ENCODE data around the gene ZFP36L1.
"Not testable (repeated sequence)": the region's sequence is repeated elsewhere in the genome, so short reads cannot be mapped to it uniquely, and the experiment has no call there.

Gene ZFP36L1

DNA sequence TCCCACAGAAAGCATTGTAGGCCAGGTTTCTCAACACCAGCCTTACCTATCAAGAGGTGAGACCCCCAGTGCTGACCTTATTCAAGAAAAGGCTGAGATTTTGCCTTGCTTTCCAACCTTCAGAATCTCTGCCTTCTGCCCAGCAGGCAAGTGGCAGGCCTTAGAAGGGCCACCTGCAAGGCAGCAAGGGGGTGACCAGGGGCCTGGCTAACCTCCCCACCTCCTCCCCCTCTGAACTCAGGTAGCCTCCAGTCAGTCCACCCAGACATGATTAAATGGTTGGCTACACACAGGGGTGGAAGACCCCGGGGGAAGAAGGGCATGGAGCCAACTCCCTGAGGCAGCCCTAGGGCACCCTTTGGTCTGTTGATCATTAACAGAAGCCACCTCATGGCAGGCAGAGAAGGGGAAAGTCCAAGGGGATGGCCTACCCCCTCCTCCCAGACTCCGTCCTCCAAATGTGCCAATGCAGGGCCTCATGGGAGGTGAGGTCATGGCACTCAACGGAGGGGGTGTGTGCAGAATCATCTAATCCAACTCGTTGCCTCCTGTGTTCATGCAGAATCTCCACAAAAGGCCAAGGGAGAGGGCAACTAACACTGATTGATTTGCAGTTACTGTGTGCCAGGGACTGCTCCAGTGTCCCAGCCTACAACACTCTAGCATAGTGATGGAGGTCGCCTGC lies 8.5 kb downstream of the ZFP36L1 start:
- DNase-seq = no peak

DNA sequence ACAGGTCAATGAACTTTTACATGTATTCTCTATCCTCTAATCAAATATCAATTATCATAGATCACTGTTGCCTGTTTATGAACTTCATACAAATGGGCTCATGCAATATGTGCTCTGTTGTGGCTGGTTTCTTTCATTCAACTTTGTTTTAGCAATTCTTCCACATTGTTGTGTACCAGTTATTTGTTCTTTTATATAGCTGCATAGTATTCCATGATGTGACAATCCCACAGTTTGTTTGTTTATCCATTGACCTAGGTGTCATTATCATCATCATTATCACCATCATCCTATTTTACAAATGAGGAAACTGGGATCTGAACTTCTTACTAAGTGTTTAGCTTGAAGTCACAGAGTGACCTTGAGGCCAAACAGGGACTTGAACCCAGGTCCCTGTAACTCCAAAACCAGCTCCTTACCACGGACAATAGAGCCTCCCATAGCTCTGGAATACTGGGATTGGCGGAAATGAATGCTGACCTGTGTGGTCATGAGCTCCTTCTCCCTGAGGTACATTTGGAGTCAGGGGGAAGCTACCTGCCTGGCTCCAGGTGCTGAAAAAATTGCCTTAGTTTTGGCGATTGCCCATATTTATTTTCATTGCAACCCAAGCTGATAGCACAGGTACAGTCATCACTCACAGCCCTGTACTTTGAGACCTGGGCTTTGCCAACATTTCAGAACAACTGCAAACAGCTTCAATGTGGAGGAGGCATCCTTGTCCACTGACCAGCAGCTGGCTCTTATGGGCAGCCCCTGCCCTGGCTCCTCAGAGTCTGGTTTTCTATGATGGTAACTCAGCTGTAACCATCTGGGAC lies 9.2 kb downstream of the ZFP36L1 start:
- DNase-seq = no peak

DNA sequence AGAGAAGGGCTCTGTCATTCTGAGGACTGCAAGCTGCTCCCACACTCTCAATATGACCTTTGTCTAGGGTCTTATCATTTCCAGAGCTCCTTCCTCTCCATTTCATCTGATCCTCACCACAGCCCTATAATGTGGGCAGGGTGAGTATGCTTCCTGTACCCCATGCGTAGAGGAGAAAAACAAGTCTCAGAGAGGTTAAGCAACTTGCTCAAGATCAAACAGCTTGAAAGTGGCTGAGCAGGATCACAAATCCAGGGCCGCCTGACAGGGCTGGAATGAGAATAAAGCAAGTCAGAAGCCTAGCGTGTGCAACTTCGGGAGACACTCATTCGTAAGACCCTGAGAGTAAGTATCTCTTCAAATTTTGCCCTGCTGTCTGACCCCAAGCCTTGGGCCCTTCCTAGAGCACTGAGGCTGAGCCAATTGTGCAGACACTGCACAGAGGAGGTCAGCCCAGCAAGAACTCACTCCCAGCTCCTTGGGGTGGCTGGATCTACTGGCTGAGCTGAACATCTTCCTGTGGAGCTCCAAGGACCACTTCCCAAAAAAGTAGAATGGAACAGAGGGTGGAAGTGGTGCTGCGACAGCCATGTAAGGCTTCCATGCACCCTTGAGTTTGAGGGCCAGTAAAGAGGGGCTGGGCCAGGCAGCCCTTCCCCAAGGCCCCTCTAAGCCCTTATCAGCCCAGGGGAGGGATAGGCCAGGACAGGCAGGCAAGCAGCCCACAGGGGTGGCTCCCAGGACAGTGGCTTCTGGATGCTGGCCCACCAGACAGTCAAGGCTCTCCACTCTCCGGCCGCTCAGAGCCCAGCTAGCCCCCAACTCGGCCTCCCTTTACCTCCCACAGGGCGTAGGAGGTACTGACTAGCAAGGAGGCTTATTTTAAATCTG lies 10.5 kb downstream of the ZFP36L1 start:
- DNase-seq = no peak

DNA sequence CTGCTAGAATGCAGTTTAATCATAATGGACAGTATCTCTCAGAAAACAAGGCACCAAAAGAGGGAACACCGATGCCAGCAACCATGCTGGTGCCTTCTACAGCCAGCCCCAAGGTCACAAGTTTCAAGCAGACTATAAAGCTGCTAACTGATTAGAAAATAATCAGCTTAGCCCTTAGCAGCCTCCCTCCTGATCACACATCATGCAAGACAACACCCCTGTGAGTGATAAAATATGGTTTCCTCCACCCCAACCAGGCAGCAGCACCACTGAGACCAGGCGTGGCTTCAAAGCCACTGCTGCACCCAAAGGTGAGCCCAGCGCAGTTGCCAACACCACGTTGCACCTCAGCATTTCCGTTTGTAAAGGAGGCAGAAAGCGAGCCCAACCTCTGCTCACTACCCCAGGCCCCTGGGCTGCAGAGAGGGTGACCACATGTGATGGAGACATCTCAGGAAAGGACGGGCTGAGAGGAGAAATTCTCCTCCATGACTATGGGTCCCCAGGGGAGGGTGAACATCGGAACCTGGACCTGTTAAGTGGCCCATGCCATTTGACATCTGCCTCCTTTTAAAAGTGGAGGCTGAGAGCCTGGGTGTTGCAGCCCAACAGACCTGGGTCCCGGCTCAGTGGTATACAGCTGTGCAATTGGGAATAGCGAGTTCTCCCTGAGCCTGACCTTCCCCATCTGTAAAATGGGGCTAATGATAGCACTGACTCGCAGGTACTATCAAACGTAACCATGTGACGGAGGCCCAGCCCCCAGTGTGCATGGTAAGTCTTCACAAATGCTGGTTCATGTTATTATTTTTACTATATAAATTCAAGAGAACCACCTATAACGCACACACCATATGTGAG lies 11.5 kb downstream of the ZFP36L1 start:
- no peak for DNase-seq

DNA sequence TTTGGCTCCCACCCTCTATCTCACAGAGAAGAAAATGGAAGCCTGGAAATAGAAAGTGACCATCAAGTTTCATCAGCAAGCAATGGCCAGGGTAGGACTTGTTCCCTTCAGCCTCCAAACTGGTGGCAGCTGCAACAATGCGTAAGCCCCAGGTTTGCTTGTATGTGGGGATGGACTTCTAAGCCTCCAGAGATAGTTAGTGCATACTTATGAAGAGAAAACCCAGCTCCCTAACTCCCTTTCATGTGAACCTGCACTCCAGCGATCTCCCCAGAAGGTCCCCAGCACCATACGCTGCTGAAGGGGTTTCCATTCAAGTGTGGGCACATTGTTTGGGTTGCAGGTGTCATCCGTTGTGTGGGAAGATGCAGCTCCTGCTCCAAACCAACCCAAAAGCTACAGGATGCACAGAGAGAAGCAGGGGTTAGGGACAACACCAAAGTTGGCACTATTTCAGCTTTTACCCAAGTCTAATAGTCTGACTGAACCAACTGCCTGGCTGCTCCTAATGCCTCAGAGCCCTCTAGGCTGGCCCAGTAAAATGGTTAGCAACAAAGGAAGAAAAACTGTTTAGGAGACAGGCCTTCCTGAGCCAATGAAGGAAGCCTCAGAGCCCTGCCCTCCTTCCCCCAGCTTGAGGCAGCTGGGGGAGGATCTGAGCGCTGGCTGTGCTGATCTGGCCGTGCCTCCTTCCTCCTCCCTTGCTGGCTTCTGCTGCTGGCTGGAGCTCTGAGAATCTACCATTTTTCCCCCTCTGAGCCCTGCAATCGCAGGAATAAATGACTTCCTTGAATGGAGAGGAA lies 12.3 kb downstream of the ZFP36L1 start:
- peak; percentile 46 for DNase-seq

DNA sequence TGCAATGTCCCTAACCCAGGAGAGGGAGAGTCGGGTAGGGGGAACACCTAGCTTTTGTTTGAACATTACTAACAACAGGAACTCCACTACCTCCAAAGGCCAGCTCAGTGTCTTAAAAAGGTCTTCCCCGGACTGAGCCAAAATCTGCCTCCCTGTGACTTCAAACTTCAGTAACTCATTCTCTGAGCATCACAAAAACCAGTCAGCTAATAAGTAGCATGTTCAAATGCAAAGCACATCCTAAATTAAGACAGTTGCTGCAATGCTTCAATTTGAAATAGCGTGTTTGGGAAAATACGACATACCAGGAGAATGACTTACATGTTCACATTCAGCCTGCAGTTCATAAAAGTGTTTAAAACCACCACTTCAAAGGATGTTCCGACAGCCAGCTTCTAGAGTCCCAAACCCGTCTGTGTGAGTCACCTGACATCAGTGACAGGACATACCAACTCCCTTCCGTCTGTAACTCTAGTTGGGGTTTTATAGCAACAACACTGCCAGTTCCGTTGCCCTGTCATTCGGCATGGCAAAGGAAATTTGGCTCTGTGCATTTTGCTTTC lies 13.0 kb downstream of the ZFP36L1 start:
- DNase-seq = peak; percentile 87

DNA sequence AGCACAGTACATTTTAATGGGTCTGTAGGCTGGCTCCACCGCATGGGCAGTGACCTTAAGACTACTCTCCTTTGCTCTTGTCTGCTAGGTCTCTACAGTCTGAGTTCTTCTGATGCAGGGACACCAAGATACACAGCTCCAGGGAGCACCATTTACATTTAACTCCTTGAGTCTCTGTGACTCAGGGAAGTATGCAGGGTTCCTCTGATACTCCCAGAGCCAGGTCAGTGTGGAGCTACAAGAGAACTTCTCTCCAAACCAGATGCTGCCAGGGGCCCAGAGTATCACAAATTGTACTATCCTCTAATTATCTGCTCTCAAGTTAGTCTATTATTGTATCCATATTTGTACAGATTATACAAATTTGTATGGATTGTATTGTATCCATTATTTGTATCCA lies 15.2 kb downstream of the ZFP36L1 start:
- no peak for DNase-seq

DNA sequence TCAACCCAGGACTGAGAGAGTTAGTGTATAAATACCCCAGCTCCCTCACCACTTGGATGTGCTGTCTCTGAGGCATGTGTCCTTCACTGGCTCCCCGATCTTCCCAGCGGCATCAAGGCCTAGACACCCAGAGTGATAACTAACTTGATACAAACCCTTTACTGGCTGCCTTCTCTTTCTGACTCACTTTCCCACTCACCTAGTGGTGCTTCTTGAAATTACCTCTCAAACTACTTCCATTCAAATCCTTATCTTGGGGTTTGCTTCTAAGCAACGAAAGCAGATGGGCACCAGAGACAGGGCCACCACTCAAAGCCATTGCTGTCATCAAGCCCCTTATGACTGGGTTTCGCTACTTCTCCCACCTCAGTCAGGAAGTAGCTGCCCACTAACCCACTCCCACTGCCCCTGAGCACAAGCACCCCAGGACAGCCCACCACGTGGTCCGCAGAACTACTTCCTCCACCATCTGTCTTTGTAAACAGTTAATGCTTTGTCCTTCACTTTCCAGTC lies 17.2 kb downstream of the ZFP36L1 start:
- no peak for DNase-seq

DNA sequence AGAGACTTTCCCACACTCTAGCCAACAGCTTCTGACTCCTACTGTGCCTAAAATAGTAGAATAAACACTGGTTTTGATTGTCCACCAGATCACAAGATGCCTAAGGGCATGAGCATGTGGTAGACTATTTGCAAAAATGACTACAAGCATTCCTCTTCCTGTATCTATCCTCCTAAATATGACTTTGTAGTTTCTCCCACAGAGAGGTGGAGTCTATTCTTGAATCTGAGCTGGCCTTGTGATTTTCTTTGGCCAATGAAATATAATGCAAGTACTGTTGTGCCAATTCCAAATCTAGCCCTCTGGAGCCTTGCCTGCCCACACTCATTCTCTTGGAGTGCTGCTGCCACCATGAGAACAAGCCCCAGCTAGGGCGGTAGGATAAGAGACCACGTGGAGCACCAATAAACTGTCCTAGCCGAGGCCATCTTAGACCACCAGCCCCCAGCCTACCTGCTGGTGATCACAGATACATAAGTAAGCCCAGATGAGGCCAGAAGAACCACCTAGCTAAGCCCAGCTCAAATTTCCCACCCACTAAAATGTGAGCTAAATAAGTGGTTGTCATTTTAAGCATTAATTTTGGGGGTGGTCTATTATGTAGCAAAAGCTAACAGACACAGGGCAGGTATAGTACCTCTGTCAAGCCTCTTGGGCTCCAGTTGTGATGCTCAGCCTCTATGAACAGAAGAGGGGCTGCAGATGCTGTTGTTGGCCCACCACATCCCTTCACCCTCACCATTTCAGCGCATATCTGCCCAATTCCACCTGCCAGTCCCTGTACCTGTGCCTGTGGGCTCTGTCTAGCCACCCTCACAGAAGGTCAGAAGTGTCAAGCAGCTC lies 17.9 kb downstream of the ZFP36L1 start:
- DNase-seq = peak; percentile 87

DNA sequence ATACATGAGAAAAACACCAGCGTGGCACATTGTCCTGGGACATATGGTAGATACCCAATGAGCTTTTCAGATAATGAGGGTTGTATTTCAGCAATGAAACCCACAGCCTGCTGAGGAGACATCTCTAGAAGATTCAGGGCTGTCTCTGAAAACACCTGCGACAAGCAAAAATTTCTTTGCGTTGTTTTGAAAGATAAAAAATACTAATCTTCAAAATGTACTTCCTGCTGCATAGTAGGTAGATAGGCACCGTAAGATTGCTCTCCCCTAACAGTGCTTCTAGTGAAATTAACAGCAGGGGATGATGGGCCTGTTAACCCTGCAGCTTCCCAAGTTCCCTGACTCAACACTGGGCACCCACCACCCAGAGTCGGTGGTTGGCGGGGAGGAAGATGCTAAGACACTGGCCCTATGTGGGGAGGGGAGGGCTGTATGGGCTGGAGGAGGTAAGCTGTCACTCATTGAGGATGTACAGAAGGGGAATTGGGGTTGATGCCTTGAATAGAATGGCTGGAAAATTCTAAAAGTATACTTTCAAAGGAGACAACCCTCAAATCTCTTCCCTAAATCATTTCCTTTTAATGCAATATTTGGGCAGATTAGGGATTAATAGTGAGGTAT lies 20.0 kb downstream of the ZFP36L1 start:
- no peak for DNase-seq

DNA sequence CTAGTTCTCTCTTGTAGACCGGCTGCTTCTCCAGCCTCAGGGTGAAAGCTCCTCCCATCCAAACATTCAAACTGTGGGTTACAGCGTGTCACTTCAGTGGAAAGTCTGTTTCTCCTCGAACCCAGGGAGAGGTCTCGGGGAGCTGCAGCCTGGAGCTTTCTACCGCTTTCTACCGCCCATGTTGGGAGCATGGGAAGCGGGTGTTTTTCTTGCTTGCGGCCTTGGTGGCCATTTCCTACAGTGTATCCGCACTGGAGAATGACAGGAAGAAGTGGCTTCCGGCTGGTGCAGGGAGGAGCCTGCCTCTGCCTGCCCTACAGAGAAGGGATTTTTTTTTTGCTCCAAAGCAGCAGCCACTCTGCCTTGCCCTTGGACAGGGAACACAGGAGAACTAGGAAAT lies 21.2 kb downstream of the ZFP36L1 start:
- no peak for DNase-seq

DNA sequence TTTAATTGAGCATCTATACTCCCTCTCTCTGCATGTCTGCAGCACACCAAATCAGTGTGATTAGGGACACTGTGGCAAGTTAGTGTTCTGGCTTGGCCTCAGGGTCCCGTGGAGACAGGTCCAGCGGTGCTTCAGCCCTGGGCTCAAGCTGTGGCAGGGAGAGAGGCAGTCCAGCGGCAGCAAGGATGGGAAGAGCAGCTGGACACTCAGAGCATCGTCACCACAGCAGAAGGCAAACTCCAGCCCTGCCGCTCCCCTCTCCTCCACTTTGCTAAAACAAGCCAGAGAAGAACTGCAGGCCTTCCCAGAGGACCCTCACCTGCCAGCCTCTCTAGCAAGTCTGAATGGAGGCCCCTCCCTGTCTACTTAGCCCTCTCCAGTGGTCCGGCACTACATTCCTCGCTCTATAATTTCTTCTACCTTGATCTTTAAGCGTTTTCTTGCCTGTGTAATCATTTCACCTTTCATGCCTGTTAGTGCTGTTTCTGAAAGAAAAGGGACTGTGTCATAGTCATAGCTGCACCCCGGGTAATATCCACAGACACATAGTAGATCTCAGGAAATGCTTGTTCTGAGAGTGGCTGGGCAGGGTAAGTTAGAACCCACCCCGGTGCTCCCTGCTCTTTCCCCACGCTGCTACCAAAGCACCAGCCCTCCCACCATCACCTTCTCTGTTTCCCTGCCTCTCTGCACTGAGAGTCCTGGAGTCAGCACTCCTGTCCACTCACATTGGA lies 22.1 kb downstream of the ZFP36L1 start:
- no peak for DNase-seq

DNA sequence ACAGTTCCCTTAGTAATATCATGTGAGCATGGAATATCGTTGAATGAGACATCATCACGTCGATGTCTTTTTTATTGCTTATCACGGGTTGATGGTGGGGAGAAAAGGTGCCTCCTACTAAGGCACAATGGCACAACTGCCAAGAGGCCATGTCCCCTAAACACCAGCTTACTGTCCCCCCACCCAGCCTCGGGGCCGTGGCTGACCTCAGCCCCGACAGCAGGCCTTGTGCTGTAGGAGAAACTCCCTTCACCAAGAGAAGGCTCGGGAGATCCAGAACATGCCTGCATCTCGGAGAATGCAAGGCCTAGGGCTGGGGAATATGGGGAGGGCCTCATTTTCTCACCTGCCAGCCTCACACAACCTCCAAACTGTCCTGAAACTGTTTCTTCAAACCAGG lies 22.8 kb downstream of the ZFP36L1 start:
- DNase-seq = no peak

DNA sequence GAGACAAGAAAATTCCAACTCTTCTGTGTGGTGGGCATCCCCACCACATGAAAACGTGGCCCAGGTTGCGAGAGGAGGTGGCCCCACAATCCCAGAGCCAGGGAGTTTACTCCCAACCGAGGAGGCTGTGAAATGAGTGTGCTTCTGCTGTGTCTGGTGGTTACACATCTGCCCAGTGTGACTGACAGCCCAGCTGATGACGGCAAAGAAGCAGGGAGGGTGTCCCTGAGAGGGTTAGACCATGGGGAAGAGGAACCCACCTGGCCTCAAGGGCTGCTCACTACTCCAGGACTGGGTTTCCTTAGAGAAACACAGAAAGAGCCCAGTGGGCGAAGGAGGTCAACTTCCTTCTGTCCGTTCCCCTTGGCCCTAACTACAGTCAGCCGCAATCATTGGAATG lies 24.6 kb downstream of the ZFP36L1 start:
- no peak for DNase-seq

DNA sequence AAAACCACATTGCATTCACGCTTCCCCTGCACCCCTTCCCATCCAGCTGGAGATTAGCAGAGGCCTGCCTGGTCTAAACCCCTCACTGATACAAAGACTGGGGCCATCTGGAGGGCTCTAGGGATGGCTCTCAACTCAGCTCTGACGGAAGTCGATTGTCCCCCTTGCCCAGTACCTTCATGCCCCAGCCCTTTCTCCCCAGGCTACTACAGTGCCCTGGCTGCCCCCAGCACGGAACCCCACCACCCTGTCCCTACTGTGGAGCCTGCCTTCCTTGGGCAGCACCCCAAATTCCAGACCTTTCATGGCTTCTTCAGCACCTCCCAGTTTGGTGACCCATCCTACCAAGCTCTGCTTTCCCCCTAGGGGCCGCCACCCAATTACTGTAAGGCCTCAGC lies 25.6 kb downstream of the ZFP36L1 start:
- DNase-seq = no peak

DNA sequence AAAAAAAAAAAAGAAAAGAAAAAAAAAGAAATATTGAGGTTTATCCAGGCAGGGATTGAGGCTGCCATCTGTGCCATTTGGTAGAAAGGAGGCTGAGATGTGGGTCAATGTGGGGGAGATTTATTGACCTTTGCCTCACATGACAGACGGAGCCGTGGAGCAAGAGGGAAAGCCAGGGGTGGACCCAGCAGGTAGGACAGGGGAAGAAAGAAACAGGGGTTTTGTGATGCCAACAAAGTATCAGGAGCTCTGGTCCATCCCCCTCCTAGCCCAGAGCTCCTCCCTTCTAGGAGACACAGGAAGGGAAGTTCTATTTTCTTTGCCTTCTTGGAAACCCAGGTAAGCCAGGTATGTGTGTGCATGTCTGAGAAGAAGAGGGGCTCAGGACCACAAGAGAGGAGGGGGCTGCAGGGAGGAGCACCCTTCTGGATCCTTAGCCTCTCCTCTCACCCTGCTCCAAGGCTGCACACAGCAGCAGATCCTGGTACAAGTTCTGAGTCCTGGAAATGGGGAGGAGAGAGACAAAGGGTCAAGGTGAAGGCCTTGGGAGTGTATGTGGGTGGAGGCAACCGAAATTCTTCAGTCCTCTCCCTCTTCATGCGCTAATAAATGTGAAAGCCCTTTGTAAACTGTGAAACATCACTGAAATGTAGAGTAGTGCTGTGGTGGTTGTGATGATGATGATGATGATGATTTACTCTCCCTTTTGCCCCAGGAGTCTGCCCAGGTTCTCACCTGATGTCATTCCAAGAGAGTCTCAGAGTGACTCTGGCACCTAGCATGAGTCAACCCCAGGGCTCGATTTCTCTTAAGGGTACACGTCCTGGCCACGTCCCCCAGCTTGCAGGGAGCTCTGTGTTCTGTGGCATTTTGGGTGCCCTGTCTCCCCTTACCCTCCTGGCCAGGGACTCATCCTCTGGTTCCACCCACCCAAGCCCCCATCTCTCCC lies 26.3 kb downstream of the ZFP36L1 start:
- no peak for DNase-seq

DNA sequence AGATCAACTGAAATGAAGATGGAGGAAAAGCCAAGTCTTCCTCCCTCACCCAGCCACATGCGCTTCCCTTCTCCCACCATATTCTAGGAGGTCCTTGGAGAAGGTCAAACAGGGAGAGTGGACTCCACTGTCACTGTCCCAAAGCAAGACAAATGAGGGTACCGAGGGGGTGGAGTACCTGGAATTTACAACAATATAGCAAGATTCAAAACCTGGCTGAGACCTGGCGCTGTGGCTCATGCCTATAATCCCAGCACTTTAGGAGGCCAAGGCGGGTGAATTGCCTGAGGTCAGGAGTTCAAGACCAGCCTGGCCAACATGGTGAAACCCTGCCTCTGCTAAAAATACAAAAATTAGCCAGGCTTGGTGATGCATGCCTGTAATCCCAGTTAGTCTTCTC lies 29.0 kb downstream of the ZFP36L1 start:
- DNase-seq = not testable (repeated sequence)
